NB4 (cell line): ENCODE measurements around the gene AFF3.

Experiments used
- CTCF ChIP-seq: IDR thresholded peaks from one replicate; pipeline ENCODE4 v1.5.1; 2012; ENCODE audit warnings: low read depth, low read length
- POLR2A ChIP-seq: IDR thresholded peaks from 2 replicates; pipeline ENCODE4 v1.6.1; 2011; ENCODE audit warnings: mild to moderate bottlenecking; ENCODE audit not compliant: insufficient read length; ENCODE audit errors: extremely low read depth

DNA sequence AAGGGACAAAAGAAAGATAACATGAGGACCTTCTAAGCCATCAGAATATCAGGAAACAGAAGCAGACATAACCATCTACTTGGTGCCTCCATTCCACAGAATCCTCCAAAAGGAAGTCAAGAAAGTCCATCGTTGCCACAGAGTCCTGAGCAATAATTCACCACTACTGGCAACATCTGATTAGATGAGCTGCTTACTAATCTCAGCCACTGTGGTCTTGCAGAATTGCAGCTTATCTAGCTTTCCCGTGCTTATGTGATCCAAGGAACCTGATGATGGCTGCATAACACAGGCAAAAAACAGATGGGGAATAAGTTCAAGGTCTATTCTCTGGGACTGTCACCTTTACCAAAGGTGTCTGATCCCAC lies 278.5 kb downstream of the AFF3 start:
- TF ChIP-seq CTCF (no peak), POLR2A (no peak)
